ENCODE data around the gene OR10A2.
"Not testable (repeated sequence)": the region's sequence is repeated elsewhere in the genome, so short reads cannot be mapped to it uniquely, and the experiment has no call there.

Gene OR10A2

GRCh38 chr11:6862961-6863360 lies at the start of gene OR10A2:
Gene OR10A2, plus strand, starts transcription at chr11:6863057. Its CDS starts 6,698 bp downstream, at chr11:6869755.
- Mint-ChIP-seq H3K4me1 (ENCODE audit: low read depth) (peaks cover 5% of the 10 kb centered on the region), H3K36me3 (ENCODE audit: low read depth) (no peaks in the 10 kb centered on the region), H3K4me3 (no peak within 1 kb of the TSS), H3K9me3 (no peaks in the 10 kb centered on the region), H3K27ac (no peak within 1 kb of the TSS), H3K27me3 (no peaks in the 10 kb centered on the region)
- intact Hi-C loops (cut with micrococcal nuclease), result no loop called here

GRCh38 chr11:6813656-6814055 lies 49.2 kb upstream of the OR10A2 start:
- H3K36me3 Mint-ChIP-seq (ENCODE audit: low read depth), result no peaks in the 10 kb centered on the region
- H3K27me3 Mint-ChIP-seq, result peaks cover 12% of the 10 kb centered on the region
- H3K9me3 Mint-ChIP-seq, result peaks cover 6% of the 10 kb centered on the region
- H3K27ac Mint-ChIP-seq, result no peak overlapping the region
- H3K4me3 Mint-ChIP-seq, result no peak overlapping the region
- intact Hi-C loops (cut with micrococcal nuclease), result no loop called here
- no peaks in the 10 kb centered on the region for H3K4me1 Mint-ChIP-seq (ENCODE audit: low read depth)

- Mint-ChIP-seq H3K27me3 (peaks cover 9% of the 10 kb centered on the region), H3K9me3 (peaks cover 10% of the 10 kb centered on the region), H3K4me1 (ENCODE audit: low read depth) (no peaks in the 10 kb centered on the region), H3K36me3 (ENCODE audit: low read depth) (no peaks in the 10 kb centered on the region), H3K27ac (no peak overlapping the region), H3K4me3 (no peak overlapping the region)
- intact Hi-C loops (cut with micrococcal nuclease), result no loop called here
Observed at GRCh38 chr11:6817694-6818093, 45.2 kb upstream of the OR10A2 start.

GRCh38 chr11:6818967-6819366 lies 43.9 kb upstream of the OR10A2 start:
- no peak overlapping the region for H3K27ac Mint-ChIP-seq
- intact Hi-C loops (cut with micrococcal nuclease), result no loop called here
- no peaks in the 10 kb centered on the region for H3K36me3 Mint-ChIP-seq (ENCODE audit: low read depth)
- no peaks in the 10 kb centered on the region for H3K4me1 Mint-ChIP-seq (ENCODE audit: low read depth)
- peaks cover 10% of the 10 kb centered on the region for H3K9me3 Mint-ChIP-seq
- peaks cover 5% of the 10 kb centered on the region for H3K27me3 Mint-ChIP-seq
- H3K4me3 Mint-ChIP-seq, result no peak overlapping the region

GRCh38 chr11:6824136-6824823 lies 38.6 kb upstream of the OR10A2 start:
- intact Hi-C loops (cut with micrococcal nuclease), result no loop called here
- H3K4me3 Mint-ChIP-seq, result no peak overlapping the region
- H3K36me3 Mint-ChIP-seq (ENCODE audit: low read depth), result no peaks in the 10 kb centered on the region
- H3K27ac Mint-ChIP-seq, result no peak overlapping the region
- H3K27me3 Mint-ChIP-seq, result peaks cover 2% of the 10 kb centered on the region
- no peaks in the 10 kb centered on the region for H3K9me3 Mint-ChIP-seq
- H3K4me1 Mint-ChIP-seq (ENCODE audit: low read depth), result no peaks in the 10 kb centered on the region

- Mint-ChIP-seq H3K9me3 (no peaks in the 10 kb centered on the region), H3K4me3 (no peak overlapping the region), H3K4me1 (ENCODE audit: low read depth) (no peaks in the 10 kb centered on the region), H3K36me3 (ENCODE audit: low read depth) (no peaks in the 10 kb centered on the region), H3K27me3 (peaks cover 2% of the 10 kb centered on the region), H3K27ac (no peak overlapping the region)
- intact Hi-C loops (cut with micrococcal nuclease), result no loop called here
Observed at GRCh38 chr11:6825231-6825744, 37.6 kb upstream of the OR10A2 start.

- Mint-ChIP-seq H3K9me3 (no peaks in the 10 kb centered on the region), H3K4me3 (no peak overlapping the region), H3K36me3 (ENCODE audit: low read depth) (no peaks in the 10 kb centered on the region), H3K4me1 (ENCODE audit: low read depth) (no peaks in the 10 kb centered on the region), H3K27me3 (no peaks in the 10 kb centered on the region), H3K27ac (no peak overlapping the region)
- intact Hi-C loops (cut with micrococcal nuclease), result no loop called here
Observed at GRCh38 chr11:6828103-6828502, 34.8 kb upstream of the OR10A2 start.

GRCh38 chr11:6833356-6833755 lies 29.5 kb upstream of the OR10A2 start:
- intact Hi-C loops (cut with micrococcal nuclease), result no loop called here
- H3K36me3 Mint-ChIP-seq (ENCODE audit: low read depth), result no peaks in the 10 kb centered on the region
- H3K27me3 Mint-ChIP-seq, result peaks cover 2% of the 10 kb centered on the region

GRCh38 chr11:6834021-6834420 lies 28.8 kb upstream of the OR10A2 start:
- Mint-ChIP-seq H3K36me3 (ENCODE audit: low read depth) (no peaks in the 10 kb centered on the region), H3K27ac (no peak overlapping the region), H3K4me1 (ENCODE audit: low read depth) (no peaks in the 10 kb centered on the region), H3K27me3 (peaks cover 2% of the 10 kb centered on the region), H3K9me3 (no peaks in the 10 kb centered on the region), H3K4me3 (no peak overlapping the region)
- intact Hi-C loops (cut with micrococcal nuclease), result no loop called here

More at GRCh38 chr11:6833356-6833755, 29.5 kb upstream of the OR10A2 start:
- Mint-ChIP-seq H3K27ac (no peak overlapping the region), H3K4me1 (ENCODE audit: low read depth) (no peaks in the 10 kb centered on the region), H3K4me3 (no peak overlapping the region), H3K9me3 (no peaks in the 10 kb centered on the region)

GRCh38 chr11:6841694-6842093 lies 21.2 kb upstream of the OR10A2 start:
- peaks cover 19% of the 10 kb centered on the region for H3K9me3 Mint-ChIP-seq
- H3K4me1 Mint-ChIP-seq (ENCODE audit: low read depth), result no peaks in the 10 kb centered on the region
- no peak overlapping the region for H3K4me3 Mint-ChIP-seq
- no peak overlapping the region for H3K27ac Mint-ChIP-seq
- H3K27me3 Mint-ChIP-seq, result peaks cover 2% of the 10 kb centered on the region
- H3K36me3 Mint-ChIP-seq (ENCODE audit: low read depth), result no peaks in the 10 kb centered on the region
- intact Hi-C loops (cut with micrococcal nuclease), result no loop called here

GRCh38 chr11:6843670-6844069 lies 19.2 kb upstream of the OR10A2 start:
- intact Hi-C loops (cut with micrococcal nuclease), result no loop called here
- H3K27me3 Mint-ChIP-seq, result no peaks in the 10 kb centered on the region
- H3K36me3 Mint-ChIP-seq (ENCODE audit: low read depth), result no peaks in the 10 kb centered on the region
- H3K4me3 Mint-ChIP-seq, result no peak overlapping the region
- no peaks in the 10 kb centered on the region for H3K4me1 Mint-ChIP-seq (ENCODE audit: low read depth)
- peaks cover 19% of the 10 kb centered on the region for H3K9me3 Mint-ChIP-seq
- H3K27ac Mint-ChIP-seq, result no peak overlapping the region

GRCh38 chr11:6844356-6844755 lies 18.5 kb upstream of the OR10A2 start:
- no peaks in the 10 kb centered on the region for H3K4me1 Mint-ChIP-seq (ENCODE audit: low read depth)

GRCh38 chr11:6845383-6845782 lies 17.5 kb upstream of the OR10A2 start, which contains the start of gene OR10A5:
Gene OR10A5, plus strand, starts transcription at chr11:6845683. Its CDS starts 0 bp downstream, at chr11:6845683.
- H3K27ac Mint-ChIP-seq, result no peak within 1 kb of the TSS
- no peaks in the 10 kb centered on the region for H3K4me1 Mint-ChIP-seq (ENCODE audit: low read depth)
- H3K36me3 Mint-ChIP-seq (ENCODE audit: low read depth), result no peaks in the 10 kb centered on the region
- H3K4me3 Mint-ChIP-seq, result no peak within 1 kb of the TSS
- peaks cover 21% of the 10 kb centered on the region for H3K9me3 Mint-ChIP-seq
- H3K27me3 Mint-ChIP-seq, result no peaks in the 10 kb centered on the region
- intact Hi-C loops (cut with micrococcal nuclease), result no loop called here

More at GRCh38 chr11:6844356-6844755, 18.5 kb upstream of the OR10A2 start:
- Mint-ChIP-seq H3K9me3 (peaks cover 19% of the 10 kb centered on the region), H3K4me3 (no peak overlapping the region), H3K27me3 (no peaks in the 10 kb centered on the region), H3K36me3 (ENCODE audit: low read depth) (no peaks in the 10 kb centered on the region), H3K27ac (no peak overlapping the region)
- intact Hi-C loops (cut with micrococcal nuclease), result no loop called here

- no peaks in the 10 kb centered on the region for H3K4me1 Mint-ChIP-seq (ENCODE audit: low read depth)
- no peak overlapping the region for H3K27ac Mint-ChIP-seq
- H3K9me3 Mint-ChIP-seq, result peaks cover 31% of the 10 kb centered on the region
- H3K27me3 Mint-ChIP-seq, result no peaks in the 10 kb centered on the region
- intact Hi-C loops (cut with micrococcal nuclease), result no loop called here
- no peak overlapping the region for H3K4me3 Mint-ChIP-seq
- H3K36me3 Mint-ChIP-seq (ENCODE audit: low read depth), result no peaks in the 10 kb centered on the region
Observed at GRCh38 chr11:6850526-6850925, 12.3 kb upstream of the OR10A2 start.

GRCh38 chr11:6854801-6855200 lies 8.1 kb upstream of the OR10A2 start:
- H3K27me3 Mint-ChIP-seq; H3K27ac Mint-ChIP-seq; H3K4me1 Mint-ChIP-seq (ENCODE audit: low read depth); H3K36me3 Mint-ChIP-seq (ENCODE audit: low read depth); H3K4me3 Mint-ChIP-seq; intact Hi-C loops (cut with micrococcal nuclease): not testable (repeated sequence)
- H3K9me3 Mint-ChIP-seq, result peaks cover 26% of the 10 kb centered on the region
